MG63 (cell line): ENCODE measurements around the gene APBB2. TPM values are rescaled to one million over a fixed set of nuclear protein-coding genes. Genes with fewer than 3 reads are reported as not detected.
"Not testable (repeated sequence)": the region's sequence is repeated elsewhere in the genome, so short reads cannot be mapped to it uniquely, and the experiment has no call there.

Source experiments
- DNase-seq: peaks from one replicate; pipeline ENCODE4 v3.0.0-alpha.2; 2020
- H3K27me3 ChIP-seq: fragments of 250-450 bp; sonication (Bioruptor Pico); 2 replicates; pipeline ENCODE4 v1.5.1; 2020; ENCODE audit warnings: mild to moderate bottlenecking, moderate library complexity
- H3K36me3 ChIP-seq: fragments of 250-450 bp; sonication (Bioruptor Pico); 2 replicates; pipeline ENCODE4 v1.5.1; 2020; ENCODE audit warnings: mild to moderate bottlenecking, moderate library complexity
- H3K4me3 ChIP-seq: fragments of 250-450 bp; sonication (Bioruptor Pico); 2 replicates; pipeline ENCODE4 v1.5.1; 2020; ENCODE audit warnings: mild to moderate bottlenecking, moderate library complexity
- H3K9me3 ChIP-seq: fragments of 250-450 bp; sonication (Bioruptor Pico); 2 replicates; pipeline ENCODE4 v1.5.1; 2020; ENCODE audit warnings: mild to moderate bottlenecking, moderate library complexity
- total RNA-seq: library from RNA; depleted of rRNA; stranded (reverse); fragments of >200 nt; shearing (Covaris generic); gene quantifications from 2 replicates; pipeline ENCODE4 v1.2.3, GENCODE V29; 2014; ENCODE audit warnings: low replicate concordance

The APBB2 gene
- total RNA-seq, 1 experiment from 2014 or later = 36.1 TPM

DNA sequence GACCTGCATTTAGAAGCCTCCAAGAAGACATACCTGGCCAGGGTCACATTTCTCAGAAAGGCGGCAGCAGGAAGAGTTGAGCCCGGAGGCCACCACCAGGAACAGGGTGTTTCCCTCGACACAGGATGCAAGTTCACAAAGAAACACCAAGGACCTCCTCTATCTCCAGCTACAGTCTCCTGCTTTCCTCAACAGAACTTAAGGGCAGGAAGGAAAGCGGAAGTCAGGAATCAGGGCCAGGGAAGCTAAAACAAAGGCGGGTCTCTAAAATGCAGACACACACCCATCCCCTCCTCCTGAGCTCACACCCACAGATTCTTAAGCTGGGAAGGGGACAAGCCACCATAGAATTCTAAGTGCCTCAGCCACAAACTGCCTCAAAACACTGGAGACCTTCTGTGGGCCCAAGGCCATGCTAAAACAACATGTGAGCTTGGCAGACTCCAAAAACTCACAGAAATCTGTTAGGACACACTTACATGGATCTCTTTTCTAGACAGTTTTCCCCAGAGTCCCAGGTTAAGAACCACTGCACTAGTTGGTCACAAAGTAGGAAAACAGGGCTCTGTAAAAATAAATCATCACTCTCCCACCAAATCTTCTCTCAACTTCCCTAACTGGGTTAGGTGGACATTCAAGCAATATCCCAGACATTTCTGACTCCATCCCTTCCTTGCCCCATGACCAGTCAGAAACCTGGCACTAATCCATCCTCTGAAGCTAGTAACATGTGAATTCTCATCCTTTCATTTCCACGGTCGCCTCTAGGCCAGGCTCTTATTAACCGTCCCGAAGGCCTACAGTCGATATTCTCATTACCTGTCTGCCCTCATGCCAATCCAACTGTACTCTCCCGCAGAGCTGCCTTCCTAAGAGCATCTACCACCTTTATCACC, 163.2 kb downstream of the APBB2 start:
- DNase-seq = no peak
- Histone ChIP-seq H3K4me3 (no peak overlapping the region), H3K9me3 (no peaks in the 10 kb centered on the region), H3K27me3 (no peaks in the 10 kb centered on the region), H3K36me3 (no peaks in the 10 kb centered on the region)

- no peaks in the 10 kb centered on the region for H3K27me3 ChIP-seq
- H3K4me3 ChIP-seq = no peak overlapping the region
- peaks cover 2% of the 10 kb centered on the region; the same call in 1 of the 2 replicates for H3K9me3 ChIP-seq
- no peak for DNase-seq
- H3K36me3 ChIP-seq = no peaks in the 10 kb centered on the region
Measured at GRCh38 chr4:41050116-41050515, 164.2 kb downstream of the APBB2 start.

GRCh38 chr4:41049176-41049575, 165.2 kb downstream of the APBB2 start:
- DNase-seq, H3K4me3 ChIP-seq: not testable (repeated sequence)

GRCh38 chr4:41044791-41045190, 169.6 kb downstream of the APBB2 start:
- Histone ChIP-seq H3K9me3 (peaks cover 8% of the 10 kb centered on the region), H3K27me3 (no peaks in the 10 kb centered on the region), H3K4me3 (no peak overlapping the region), H3K36me3 (no peaks in the 10 kb centered on the region)
- DNase-seq = no peak

More at GRCh38 chr4:41049176-41049575, 165.2 kb downstream of the APBB2 start:
- not testable (repeated sequence) for H3K36me3 ChIP-seq, H3K27me3 ChIP-seq, H3K9me3 ChIP-seq

GRCh38 chr4:41044165-41044564, 170.2 kb downstream of the APBB2 start:
- Histone ChIP-seq H3K27me3 (no peaks in the 10 kb centered on the region), H3K9me3 (peaks cover 8% of the 10 kb centered on the region), H3K4me3 (no peak overlapping the region), H3K36me3 (no peaks in the 10 kb centered on the region)
- DNase-seq = no peak

DNA sequence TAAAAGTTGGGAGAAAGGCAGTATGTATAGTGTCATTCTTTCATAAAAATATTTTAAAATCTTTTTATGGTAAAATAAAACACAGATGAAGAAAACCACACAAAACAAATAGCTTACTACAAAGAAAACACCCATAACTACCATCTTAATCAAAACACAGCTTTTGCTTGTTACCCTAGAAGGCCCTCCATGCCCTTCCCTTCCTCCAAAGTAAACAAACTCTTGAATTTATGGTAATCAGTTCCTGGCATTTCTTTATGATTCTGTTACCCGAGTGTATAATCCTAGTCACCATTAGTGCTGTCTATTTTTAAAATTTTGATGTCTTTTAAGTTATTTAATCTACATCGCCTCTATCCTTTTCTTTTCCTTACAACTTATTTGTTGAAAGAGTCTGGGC, 170.9 kb downstream of the APBB2 start:
- Histone ChIP-seq H3K27me3 (no peaks in the 10 kb centered on the region), H3K9me3 (peaks cover 8% of the 10 kb centered on the region), H3K36me3 (no peaks in the 10 kb centered on the region), H3K4me3 (no peak overlapping the region)
- no peak for DNase-seq

- no peaks in the 10 kb centered on the region for H3K36me3 ChIP-seq
- H3K27me3 ChIP-seq = no peaks in the 10 kb centered on the region
- H3K4me3 ChIP-seq = no peak overlapping the region
- no peak for DNase-seq
- H3K9me3 ChIP-seq = peaks cover 8% of the 10 kb centered on the region
Measured at GRCh38 chr4:41041551-41041950, 172.8 kb downstream of the APBB2 start.

GRCh38 chr4:41039317-41039716, 175.0 kb downstream of the APBB2 start:
- no peak overlapping the region for H3K4me3 ChIP-seq
- no peaks in the 10 kb centered on the region for H3K27me3 ChIP-seq
- DNase-seq = no peak
- H3K36me3 ChIP-seq = no peaks in the 10 kb centered on the region
- H3K9me3 ChIP-seq = no peaks in the 10 kb centered on the region

GRCh38 chr4:41038304-41038703, 176.0 kb downstream of the APBB2 start:
- Histone ChIP-seq H3K36me3 (no peaks in the 10 kb centered on the region), H3K27me3 (no peaks in the 10 kb centered on the region), H3K9me3 (no peaks in the 10 kb centered on the region), H3K4me3 (no peak overlapping the region)
- DNase-seq = no peak

- DNase-seq = no peak
- H3K36me3 ChIP-seq = no peaks in the 10 kb centered on the region; the same call in none of the 2 replicates
- H3K27me3 ChIP-seq = no peaks in the 10 kb centered on the region
Measured at GRCh38 chr4:41029098-41029497, 185.2 kb downstream of the APBB2 start.

GRCh38 chr4:41028392-41029076, 185.8 kb downstream of the APBB2 start:
- Histone ChIP-seq H3K4me3 (no peak overlapping the region), H3K36me3 (no peaks in the 10 kb centered on the region; the same call in none of the 2 replicates), H3K9me3 (peaks cover 8% of the 10 kb centered on the region; the same call in 1 of the 2 replicates), H3K27me3 (no peaks in the 10 kb centered on the region)
- DNase-seq = no peak

More at GRCh38 chr4:41029098-41029497, 185.2 kb downstream of the APBB2 start:
- Histone ChIP-seq H3K4me3 (no peak overlapping the region), H3K9me3 (peaks cover 7% of the 10 kb centered on the region; the same call in 1 of the 2 replicates)

DNA sequence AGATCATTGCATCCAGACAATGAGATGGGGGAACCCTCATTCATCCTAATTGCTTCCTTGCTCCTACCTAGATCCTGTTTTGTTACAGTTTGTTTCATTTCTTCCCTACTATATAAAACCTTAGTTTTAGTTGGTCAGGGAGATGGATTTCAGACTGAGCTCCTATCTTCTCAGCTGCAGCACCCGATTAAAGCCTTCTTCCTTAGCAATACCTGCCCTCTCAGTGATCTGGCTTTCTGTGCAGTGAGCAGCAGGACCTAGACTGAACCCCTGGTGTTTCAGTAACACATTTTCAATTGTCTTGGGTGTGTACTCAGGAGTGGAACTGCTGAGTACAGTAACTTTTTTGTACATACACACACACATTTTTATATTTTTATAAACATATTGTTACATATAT, 187.4 kb downstream of the APBB2 start:
- DNase-seq = no peak
- peaks cover 8% of the 10 kb centered on the region; the same call in 1 of the 2 replicates for H3K9me3 ChIP-seq
- H3K36me3 ChIP-seq = no peaks in the 10 kb centered on the region; the same call in none of the 2 replicates
- H3K27me3 ChIP-seq = no peaks in the 10 kb centered on the region
- no peak overlapping the region for H3K4me3 ChIP-seq

GRCh38 chr4:41025824-41026223, 188.5 kb downstream of the APBB2 start:
- Histone ChIP-seq H3K4me3 (no peak overlapping the region), H3K36me3 (no peaks in the 10 kb centered on the region; the same call in 1 of the 2 replicates), H3K27me3 (no peaks in the 10 kb centered on the region), H3K9me3 (peaks cover 10% of the 10 kb centered on the region; the same call in 1 of the 2 replicates)
- DNase-seq = no peak

DNA sequence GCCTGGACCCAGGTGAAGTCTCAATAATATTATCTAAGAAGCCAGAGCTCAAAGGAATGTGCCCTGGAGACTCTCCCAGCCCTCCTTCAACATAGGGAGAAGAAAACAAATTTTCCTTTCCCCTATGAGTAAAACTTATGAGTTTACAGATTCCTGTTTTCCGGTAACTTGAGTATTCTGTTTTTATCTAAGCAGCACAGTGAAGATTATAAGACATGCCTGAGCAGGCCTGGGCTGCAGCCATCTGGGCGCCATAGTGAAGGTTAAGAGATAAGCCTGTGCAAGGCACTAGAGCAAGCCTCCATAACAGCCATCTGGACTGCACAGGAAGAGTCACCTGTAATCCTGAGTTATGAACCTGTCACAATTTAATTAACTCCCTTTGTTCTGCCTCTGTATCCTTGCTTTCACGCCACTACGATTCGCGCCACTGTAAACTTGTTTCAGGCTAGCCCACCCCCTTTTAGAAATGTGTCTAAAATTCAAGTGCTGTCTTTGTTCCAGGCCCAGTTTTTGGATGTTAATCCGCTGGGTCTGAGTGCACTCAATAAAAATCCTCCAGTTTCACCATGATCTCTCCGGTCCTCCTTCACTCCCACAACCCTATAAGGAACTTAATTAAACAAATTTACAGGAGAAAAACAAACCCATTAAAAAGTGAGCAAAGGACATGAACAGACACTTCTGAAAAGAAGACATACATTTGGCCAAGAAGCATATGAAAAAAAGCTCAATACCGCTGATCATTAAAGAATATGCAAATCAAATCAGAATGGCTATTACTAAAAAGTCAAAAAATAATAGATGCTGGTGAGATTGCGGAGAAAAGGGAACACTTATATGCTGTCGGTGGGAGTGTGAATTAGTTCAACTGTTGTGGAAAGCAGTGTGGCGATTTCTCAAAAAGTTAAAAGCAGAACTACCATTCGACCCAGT, 189.5 kb downstream of the APBB2 start:
- Histone ChIP-seq H3K4me3 (no peak overlapping the region), H3K9me3 (peaks cover 10% of the 10 kb centered on the region; the same call in 1 of the 2 replicates), H3K27me3 (no peaks in the 10 kb centered on the region), H3K36me3 (no peaks in the 10 kb centered on the region; the same call in 1 of the 2 replicates)
- DNase-seq = no peak

GRCh38 chr4:41022116-41022515, 192.2 kb downstream of the APBB2 start:
- Histone ChIP-seq H3K27me3 (no peaks in the 10 kb centered on the region), H3K9me3 (peaks cover 10% of the 10 kb centered on the region; the same call in 1 of the 2 replicates), H3K36me3 (no peaks in the 10 kb centered on the region; the same call in 1 of the 2 replicates), H3K4me3 (no peak overlapping the region)
- DNase-seq = no peak

- no peak for DNase-seq
- H3K9me3 ChIP-seq = no peaks in the 10 kb centered on the region
Measured at GRCh38 chr4:41015016-41015675, 199.2 kb downstream of the APBB2 start.

More at GRCh38 chr4:41015016-41015675, 199.2 kb downstream of the APBB2 start:
- Histone ChIP-seq H3K4me3 (no peak overlapping the region), H3K27me3 (no peaks in the 10 kb centered on the region), H3K36me3 (no peaks in the 10 kb centered on the region; the same call in 1 of the 2 replicates)
